Naive thymus-derived CD8-positive, alpha-beta T cell (primary cell): Measurements from ENCODE around the gene ERAS. TPM values are rescaled to one million over a fixed set of nuclear protein-coding genes. Genes with fewer than 3 reads are reported as not detected.

Experiments
- ATAC-seq, 2 donors: fragments of 150-1000 bp; cut with Tn5 transposase in 1 of 2; sonication (Bioruptor Pico), chemical (Tn5 transposase) in 1 of 2; 1 replicate in 1 of 2; 2 replicates in 1 of 2; pipeline ENCODE4 v1.10.0; 2021; ENCODE audit warnings: mild to moderate bottlenecking in 2 of 2, moderate library complexity in 2 of 2
- POLR2A ChIA-PET: fragments of 350-600 bp; sonication (Branson Sonifier 250); formaldehyde crosslinking; loops from one replicate; lab custom pipeline; 2021; ENCODE audit warnings: antibody characterized with exemption; lab: Charles Lee
- DNase-seq, 10 donors: peaks; one replicate each; pipeline versions ENCODE4 v3.0.0 to v3.0.0-alpha.2; 2020 to 2022
- H3K27ac Mint-ChIP-seq, 10 donors: one replicate each; pipeline ENCODE4 v1.8.0; 2020 to 2022; ENCODE audit warnings: mild to moderate bottlenecking in 10 of 10, mixed read lengths in 10 of 10, moderate library complexity in 4 of 10, inconsistent platforms in 1 of 10
- H3K27me3 Mint-ChIP-seq, 5 donors: one replicate each; pipeline ENCODE4 v1.8.0; 2021 to 2022; ENCODE audit warnings: mixed read lengths in 5 of 5
- H3K36me3 Mint-ChIP-seq, 3 donors: one replicate each; pipeline ENCODE4 v1.8.0; 2020 to 2022; ENCODE audit warnings: mixed read lengths in 3 of 3, mild to moderate bottlenecking in 2 of 3, inconsistent platforms in 1 of 3
- H3K4me1 Mint-ChIP-seq, 4 donors: one replicate each; pipeline ENCODE4 v1.8.0; 2021 to 2022; ENCODE audit warnings: mixed read lengths in 4 of 4
- H3K4me3 Mint-ChIP-seq, 10 donors: one replicate each; pipeline ENCODE4 v1.8.0; 2020 to 2022; ENCODE audit warnings: mild to moderate bottlenecking in 10 of 10, mixed read lengths in 10 of 10, moderate library complexity in 6 of 10, inconsistent platforms in 1 of 10
- H3K9me3 Mint-ChIP-seq, 9 donors: one replicate each; pipeline ENCODE4 v1.8.0; 2020 to 2022; ENCODE audit warnings: mixed read lengths in 9 of 9, mild to moderate bottlenecking in 3 of 9, inconsistent platforms in 1 of 9, moderate library complexity in 1 of 9
- polyA plus RNA-seq, 3 donors: library from polyadenylated mRNA; unstranded; fragments of 300-500 nt; fragmentation: Illumina TruSeq; gene quantifications; one replicate each; pipeline ENCODE4 v1.2.3, GENCODE V29; 2021
- total RNA-seq, 8 experiments: library from RNA in 2 of 8; stranded (reverse) in 2 of 8; gene quantifications; one replicate each; pipeline ENCODE4 v1.2.3 and lab custom pipeline; 2021 to 2026

Gene ERAS
- total and polyA plus RNA-seq, 5 experiments from 2014 or later, result not detected

GRCh38 chrX:48787505-48788443 is 38.5 kb upstream of the ERAS start:
- POLR2A ChIA-PET, result no interaction called here
- DNase-seq (no peak), ATAC-seq (no peak)
- H3K27me3 Mint-ChIP-seq, result no peaks in the 10 kb centered on the region
- H3K27ac Mint-ChIP-seq, result peak overlapping the region in 4 of 10 donors; percentile 16 to 95 (median 50)
- H3K9me3 Mint-ChIP-seq, result peaks cover 0 to 2% (median 0%) of the 10 kb centered on the region in 9 donors
- peak overlapping the region in 1 of 10 donors; percentile 64 for H3K4me3 Mint-ChIP-seq
- no peaks in the 10 kb centered on the region for H3K36me3 Mint-ChIP-seq
- peaks cover 13 to 24% (median 16%) of the 10 kb centered on the region in 4 donors for H3K4me1 Mint-ChIP-seq

GRCh38 chrX:48789366-48790220 is 36.7 kb upstream of the ERAS start:
- Mint-ChIP-seq H3K4me3 (peak overlapping the region in 5 of 10 donors; percentile 36 to 75 (median 64)), H3K36me3 (no peaks in the 10 kb centered on the region), H3K27ac (peak overlapping the region in 9 of 10 donors; percentile 37 to 95 (median 72)), H3K9me3 (peaks cover 0 to 2% (median 0%) of the 10 kb centered on the region in 9 donors), H3K27me3 (no peaks in the 10 kb centered on the region), H3K4me1 (peaks cover 13 to 24% (median 16%) of the 10 kb centered on the region in 4 donors)
- POLR2A ChIA-PET, result no interaction called here
- ATAC-seq, result peak in 1 of 2 donors; percentile 83
- DNase-seq, result peak in 2 of 10 donors; percentile 18 to 19

GRCh38 chrX:48790477-48790876 is 35.8 kb upstream of the ERAS start:
- ATAC-seq (no peak), DNase-seq (no peak)
- Mint-ChIP-seq H3K36me3 (no peaks in the 10 kb centered on the region), H3K4me3 (no peak overlapping the region), H3K27me3 (no peaks in the 10 kb centered on the region), H3K9me3 (peaks cover 0 to 2% (median 0%) of the 10 kb centered on the region in 9 donors), H3K4me1 (peaks cover 13 to 24% (median 14%) of the 10 kb centered on the region in 4 donors), H3K27ac (peak overlapping the region in 1 of 10 donors; percentile 95)
- POLR2A ChIA-PET, result no interaction called here

GRCh38 chrX:48791063-48791820 is 35.1 kb upstream of the ERAS start:
- Mint-ChIP-seq H3K27me3 (no peaks in the 10 kb centered on the region), H3K9me3 (peaks cover 0 to 2% (median 0%) of the 10 kb centered on the region in 9 donors), H3K4me1 (peaks cover 13 to 24% (median 14%) of the 10 kb centered on the region in 4 donors), H3K27ac (peak overlapping the region in 1 of 10 donors; percentile 95), H3K4me3 (no peak overlapping the region), H3K36me3 (no peaks in the 10 kb centered on the region)
- DNase-seq (no peak), ATAC-seq (no peak)
- POLR2A ChIA-PET, result no interaction called here

GRCh38 chrX:48792219-48792618 is 34.1 kb upstream of the ERAS start:
- Mint-ChIP-seq H3K4me1 (peaks cover 13 to 24% (median 14%) of the 10 kb centered on the region in 4 donors), H3K27me3 (no peaks in the 10 kb centered on the region), H3K27ac (no peak overlapping the region), H3K36me3 (no peaks in the 10 kb centered on the region), H3K9me3 (peaks cover 0 to 2% (median 0%) of the 10 kb centered on the region in 9 donors), H3K4me3 (no peak overlapping the region)
- POLR2A ChIA-PET, result no interaction called here
- DNase-seq (no peak), ATAC-seq (no peak)

GRCh38 chrX:48793935-48794334 is 32.4 kb upstream of the ERAS start:
- Mint-ChIP-seq H3K4me3 (no peak overlapping the region), H3K27ac (no peak overlapping the region), H3K27me3 (no peaks in the 10 kb centered on the region), H3K4me1 (peaks cover 8 to 14% (median 11%) of the 10 kb centered on the region in 4 donors), H3K36me3 (no peaks in the 10 kb centered on the region), H3K9me3 (peaks cover 0 to 2% (median 0%) of the 10 kb centered on the region in 9 donors)
- DNase-seq (no peak), ATAC-seq (no peak)
- POLR2A ChIA-PET, result no interaction called here

- H3K4me3 Mint-ChIP-seq, result no peak overlapping the region
- no peak for DNase-seq
- H3K9me3 Mint-ChIP-seq, result no peaks in the 10 kb centered on the region
- ATAC-seq, result no peak
- POLR2A ChIA-PET, result no interaction called here
- H3K27me3 Mint-ChIP-seq, result no peaks in the 10 kb centered on the region
- peaks cover 6 to 10% (median 8%) of the 10 kb centered on the region in 4 donors for H3K4me1 Mint-ChIP-seq
- H3K36me3 Mint-ChIP-seq, result no peaks in the 10 kb centered on the region
- H3K27ac Mint-ChIP-seq, result no peak overlapping the region
These were observed 31.9 kb upstream of the ERAS start for GRCh38 chrX:48794340-48794910.

GRCh38 chrX:48794911-48795515 is 31.3 kb upstream of the ERAS start:
- Mint-ChIP-seq H3K27me3 (no peaks in the 10 kb centered on the region), H3K4me3 (no peak overlapping the region), H3K36me3 (no peaks in the 10 kb centered on the region), H3K9me3 (no peaks in the 10 kb centered on the region), H3K4me1 (peaks cover 0 to 4% (median 2%) of the 10 kb centered on the region in 4 donors), H3K27ac (no peak overlapping the region)
- POLR2A ChIA-PET, result no interaction called here
- DNase-seq (no peak), ATAC-seq (no peak)

- Mint-ChIP-seq H3K4me3 (no peak overlapping the region), H3K4me1 (peaks cover 6 to 20% (median 19%) of the 10 kb centered on the region in 4 donors), H3K27ac (no peak overlapping the region), H3K27me3 (no peaks in the 10 kb centered on the region), H3K36me3 (peaks cover 0 to 2% (median 0%) of the 10 kb centered on the region in 3 donors), H3K9me3 (no peaks in the 10 kb centered on the region)
- ATAC-seq (no peak), DNase-seq (no peak)
- POLR2A ChIA-PET, result interaction anchor here (0.6 kb wide), 1 partner anchor 280 kb away, joined by 3 read pairs; no protein-coding TSS in a partner anchor
These were observed 28.0 kb upstream of the ERAS start for GRCh38 chrX:48798318-48798717.

- ATAC-seq (no peak), DNase-seq (peak in 1 of 10 donors; percentile 2)
- H3K36me3 Mint-ChIP-seq, result peaks cover 0 to 13% (median 3%) of the 10 kb centered on the region in 3 donors
- peaks cover 9 to 21% (median 19%) of the 10 kb centered on the region in 4 donors for H3K4me1 Mint-ChIP-seq
- POLR2A ChIA-PET, result interaction anchor here (0.5 to 2.4 kb wide), 15 partner anchors 16 to 261 kb away, joined by 3 to 32 read pairs (median 4); partner anchors contain the start of genes OTUD5, RBM3, SUV39H1 and TBC1D25
- H3K27ac Mint-ChIP-seq, result peak overlapping the region; percentile 95 to 99 (median 98)
- H3K4me3 Mint-ChIP-seq, result peak overlapping the region; percentile 94 to 98 (median 96)
- no peaks in the 10 kb centered on the region for H3K27me3 Mint-ChIP-seq
- H3K9me3 Mint-ChIP-seq, result no peaks in the 10 kb centered on the region
These were observed 25.6 kb upstream of the ERAS start for GRCh38 chrX:48800574-48801279.
